ENCODE results near the gene UTP4.

Gene UTP4

GRCh38 chr16:69180011-69180338, 47.5 kb downstream of the UTP4 start:
- DNase-seq = no peak

GRCh38 chr16:69182730-69183416, 50.4 kb downstream of the UTP4 start:
- no peak for DNase-seq

GRCh38 chr16:69186642-69187445, 54.4 kb downstream of the UTP4 start, which contains the start of gene SNTB2:
SNTB2 (plus strand) TSS chr16:69187164; CDS start chr16:69187167, 3 bp downstream.
- DNase-seq = peak; percentile 94 to 98 (median 96)

- DNase-seq = peak; percentile 32 to 68 (median 47)
These were observed 55.2 kb downstream of the UTP4 start for GRCh38 chr16:69187446-69188235.

- peak in 2 of 3 donors; percentile 23 to 38 for DNase-seq
These were observed 55.7 kb downstream of the UTP4 start for GRCh38 chr16:69188236-69188549.

- peak in 2 of 3 donors; percentile 12 to 35 for DNase-seq
These were observed 56.3 kb downstream of the UTP4 start for GRCh38 chr16:69188716-69189115.

- DNase-seq = no peak
These were observed 57.7 kb downstream of the UTP4 start for GRCh38 chr16:69190046-69190588.

- DNase-seq = peak in 1 of 3 donors; percentile 4
These were observed 58.1 kb downstream of the UTP4 start for GRCh38 chr16:69190598-69190997.

- DNase-seq = no peak
These were observed 58.7 kb downstream of the UTP4 start for GRCh38 chr16:69191136-69191535.

GRCh38 chr16:69193855-69194254, 61.4 kb downstream of the UTP4 start:
- DNase-seq = no peak

GRCh38 chr16:69194488-69194887, 62.0 kb downstream of the UTP4 start:
- DNase-seq = no peak

- peak in 1 of 3 donors; percentile 20 for DNase-seq
These were observed 63.0 kb downstream of the UTP4 start for GRCh38 chr16:69195369-69196029.

- no peak for DNase-seq
These were observed 65.1 kb downstream of the UTP4 start for GRCh38 chr16:69197573-69197972.

- DNase-seq = peak in 1 of 3 donors; percentile 23
These were observed 66.9 kb downstream of the UTP4 start for GRCh38 chr16:69199382-69199781.

- DNase-seq = no peak
These were observed 68.8 kb downstream of the UTP4 start for GRCh38 chr16:69201291-69201690.

- DNase-seq = no peak
These were observed 69.3 kb downstream of the UTP4 start for GRCh38 chr16:69201787-69202186.

GRCh38 chr16:69204172-69204571, 71.7 kb downstream of the UTP4 start:
- DNase-seq = peak; percentile 48 to 64 (median 55)

- DNase-seq = peak in 1 of 3 donors; percentile 43
These were observed 77.3 kb downstream of the UTP4 start for GRCh38 chr16:69209735-69210134.

- peak in 2 of 3 donors; percentile 30 to 41 for DNase-seq
These were observed 85.0 kb downstream of the UTP4 start for GRCh38 chr16:69217433-69217832.

Measured in suppressor macrophage treated with lipopolysaccharide for 1 hour (primary cell).